Measurements from ENCODE around the gene CCDC24.

The CCDC24 gene

GRCh38 chr1:43978264-43978550 is 13.2 kb upstream of the CCDC24 start:
- TF ChIP-seq ZFX (IDR thresholded peaks at IDR 0.05), result no peak
- TF ChIP-seq, protein P1, sequence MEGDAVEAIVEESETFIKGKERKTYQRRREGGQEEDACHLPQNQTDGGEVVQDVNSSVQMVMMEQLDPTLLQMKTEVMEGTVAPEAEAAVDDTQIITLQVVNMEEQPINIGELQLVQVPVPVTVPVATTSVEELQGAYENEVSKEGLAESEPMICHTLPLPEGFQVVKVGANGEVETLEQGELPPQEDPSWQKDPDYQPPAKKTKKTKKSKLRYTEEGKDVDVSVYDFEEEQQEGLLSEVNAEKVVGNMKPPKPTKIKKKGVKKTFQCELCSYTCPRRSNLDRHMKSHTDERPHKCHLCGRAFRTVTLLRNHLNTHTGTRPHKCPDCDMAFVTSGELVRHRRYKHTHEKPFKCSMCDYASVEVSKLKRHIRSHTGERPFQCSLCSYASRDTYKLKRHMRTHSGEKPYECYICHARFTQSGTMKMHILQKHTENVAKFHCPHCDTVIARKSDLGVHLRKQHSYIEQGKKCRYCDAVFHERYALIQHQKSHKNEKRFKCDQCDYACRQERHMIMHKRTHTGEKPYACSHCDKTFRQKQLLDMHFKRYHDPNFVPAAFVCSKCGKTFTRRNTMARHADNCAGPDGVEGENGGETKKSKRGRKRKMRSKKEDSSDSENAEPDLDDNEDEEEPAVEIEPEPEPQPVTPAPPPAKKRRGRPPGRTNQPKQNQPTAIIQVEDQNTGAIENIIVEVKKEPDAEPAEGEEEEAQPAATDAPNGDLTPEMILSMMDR (conservative IDR thresholded peaks at IDR 0.05), result no peak
- H3K27ac ChIP-seq, result peak overlapping the region; percentile 76

DNA sequence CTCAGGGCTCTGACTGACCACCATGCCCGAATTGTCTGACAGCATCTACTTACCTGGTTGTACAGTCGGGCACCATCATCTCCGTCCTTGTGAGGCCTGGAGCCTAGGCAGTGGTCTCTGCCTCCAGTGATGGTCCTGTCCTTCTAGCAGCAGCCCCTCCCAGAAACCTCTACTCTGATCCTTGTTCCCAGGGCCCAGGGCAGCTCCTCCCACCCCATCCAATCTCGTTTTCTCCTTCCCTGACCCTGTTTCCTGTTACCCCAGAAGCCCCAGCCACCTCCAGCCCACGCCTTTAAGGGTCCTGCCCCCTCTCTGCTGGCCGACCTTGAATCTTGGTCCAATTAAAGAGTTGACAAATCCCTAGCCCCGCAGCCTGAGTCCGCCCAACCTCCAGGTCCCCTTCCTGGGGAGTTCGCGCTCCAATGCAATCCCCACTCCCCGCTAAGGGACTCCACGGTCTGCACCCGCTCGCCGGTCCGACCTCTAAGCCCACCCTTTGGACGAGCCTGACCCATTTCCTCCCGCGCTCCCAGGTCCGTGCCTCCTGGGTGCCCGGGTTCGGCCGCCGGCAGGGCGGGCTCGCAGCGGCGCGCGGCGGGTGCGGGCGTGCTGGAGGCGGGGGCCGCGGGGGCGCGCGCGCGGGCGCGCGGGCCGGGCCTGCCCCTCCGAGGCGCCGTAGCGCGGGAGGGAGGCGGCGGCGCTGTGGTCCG is 12.7 kb upstream of the CCDC24 start, which contains the start of gene B4GALT2:
Gene B4GALT2, plus strand, starts transcription at position 660 of the 710 bp plus-strand sequence. CDS start 1,951 bp downstream, outside the sequence.
- peak within 1 kb of the TSS; percentile 76 for H3K27ac ChIP-seq

DNA sequence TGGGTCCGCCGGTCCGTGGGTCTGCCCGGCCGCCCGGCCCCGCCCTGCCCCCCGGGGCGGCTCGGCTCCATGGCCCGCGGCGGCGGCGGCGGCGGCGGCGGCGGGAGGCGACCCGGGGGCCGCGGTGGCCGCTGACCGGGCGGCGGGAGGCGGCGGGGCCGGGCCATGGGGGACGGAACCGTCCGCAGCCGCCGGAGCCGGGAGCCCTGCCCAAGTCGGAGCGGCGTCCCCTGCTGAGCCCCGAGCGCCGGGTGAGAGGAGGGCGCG is 12.2 kb upstream of the CCDC24 start:
- TF ChIP-seq, protein P1 (conservative IDR thresholded peaks at IDR 0.05), result no peak
- TF ChIP-seq ZFX (IDR thresholded peaks at IDR 0.05), result no peak
- peak overlapping the region; percentile 76 for H3K27ac ChIP-seq

More for the DNA sequence above, 12.7 kb upstream of the CCDC24 start, which contains the start of gene B4GALT2:
- TF ChIP-seq, protein P1 (conservative IDR thresholded peaks at IDR 0.05), result no peak
- no peak for TF ChIP-seq ZFX (IDR thresholded peaks at IDR 0.05)

DNA sequence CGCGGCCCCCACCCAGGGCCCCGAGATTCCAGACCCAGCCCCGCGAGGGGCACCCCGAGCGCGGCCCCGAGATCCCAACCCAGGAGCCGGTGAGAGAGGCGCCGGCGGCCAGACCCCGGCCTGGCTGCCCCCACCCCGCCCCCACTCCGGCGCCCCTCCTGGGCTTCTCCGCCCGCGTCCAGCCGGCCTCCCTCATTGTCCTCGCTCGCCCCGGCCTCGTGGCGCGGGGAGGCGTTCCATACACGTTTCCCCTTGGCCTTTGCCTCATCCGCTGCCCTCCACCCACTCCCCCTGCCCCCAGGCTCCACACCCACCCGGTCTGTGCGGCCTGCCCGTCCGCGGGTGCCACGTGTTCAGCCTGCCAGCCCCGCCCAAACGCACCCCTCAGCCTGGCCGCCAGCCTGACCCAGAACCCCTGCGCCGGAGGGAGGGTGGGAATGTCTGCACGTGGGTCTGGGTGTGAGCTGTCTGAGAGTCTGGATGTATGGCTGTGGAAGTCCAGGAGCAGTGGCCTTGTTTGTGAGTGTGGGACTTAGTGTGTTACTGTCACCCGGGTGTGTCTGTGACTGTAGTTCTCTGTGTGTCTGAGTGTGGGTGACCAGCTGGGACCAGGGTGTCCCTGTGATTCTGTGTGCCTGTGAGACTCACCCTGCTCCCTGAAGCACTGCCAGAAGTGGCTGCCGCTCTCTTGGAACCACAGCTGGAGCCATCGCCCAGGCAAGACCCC is 11.7 kb upstream of the CCDC24 start:
- TF ChIP-seq ZFX (IDR thresholded peaks at IDR 0.05), result peak; percentile 52; the same call in 1 of the 2 replicates
- TF ChIP-seq, protein P1 (conservative IDR thresholded peaks at IDR 0.05), result no peak
- H3K27ac ChIP-seq, result peak overlapping the region; percentile 76

DNA sequence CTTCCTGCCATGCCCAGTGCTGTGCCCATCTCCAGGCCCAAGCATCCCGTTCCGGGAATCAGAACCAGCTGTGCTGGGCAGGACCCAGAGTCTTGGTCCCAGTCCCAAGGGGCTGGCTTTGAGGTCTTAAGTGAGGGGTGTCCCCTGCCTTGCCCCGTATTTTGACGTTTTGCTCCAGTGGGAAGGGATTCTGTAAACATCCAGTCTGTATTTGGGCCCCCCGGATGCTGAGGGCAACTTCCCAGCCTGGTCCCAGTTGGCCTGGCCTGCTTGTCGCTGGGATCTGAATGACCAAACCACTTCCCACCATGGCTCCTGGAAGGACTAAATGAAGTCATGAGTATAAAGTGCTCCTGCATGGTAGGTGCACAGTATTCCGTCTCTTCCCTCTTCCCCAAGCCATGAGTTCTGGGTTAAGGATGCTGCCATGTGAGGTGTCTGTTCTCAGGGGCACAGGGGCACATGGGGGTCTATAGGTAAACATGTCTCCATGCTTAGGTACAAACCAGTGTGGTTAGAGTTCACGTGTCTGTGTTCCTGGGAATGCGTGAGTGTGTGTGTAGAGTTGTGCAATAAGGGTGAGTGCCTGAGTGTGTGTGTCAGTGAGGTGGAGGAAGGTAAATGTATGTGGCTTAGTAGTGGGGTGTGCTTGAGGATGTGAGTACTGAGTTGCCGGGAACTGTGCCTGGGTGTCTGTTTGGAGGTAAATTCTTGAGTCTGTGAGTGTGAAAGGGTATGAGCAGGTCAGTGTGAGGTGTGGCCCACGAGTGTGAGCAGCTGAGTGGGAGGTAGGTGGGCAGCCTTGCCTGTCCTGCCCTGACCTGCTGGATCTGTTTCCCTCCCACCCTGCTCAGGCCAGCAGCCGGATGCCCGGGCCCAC is 10.9 kb upstream of the CCDC24 start:
- no peak for TF ChIP-seq ZFX (IDR thresholded peaks at IDR 0.05)
- TF ChIP-seq, protein P1 (conservative IDR thresholded peaks at IDR 0.05), result no peak
- H3K27ac ChIP-seq, result peak overlapping the region; percentile 76

DNA sequence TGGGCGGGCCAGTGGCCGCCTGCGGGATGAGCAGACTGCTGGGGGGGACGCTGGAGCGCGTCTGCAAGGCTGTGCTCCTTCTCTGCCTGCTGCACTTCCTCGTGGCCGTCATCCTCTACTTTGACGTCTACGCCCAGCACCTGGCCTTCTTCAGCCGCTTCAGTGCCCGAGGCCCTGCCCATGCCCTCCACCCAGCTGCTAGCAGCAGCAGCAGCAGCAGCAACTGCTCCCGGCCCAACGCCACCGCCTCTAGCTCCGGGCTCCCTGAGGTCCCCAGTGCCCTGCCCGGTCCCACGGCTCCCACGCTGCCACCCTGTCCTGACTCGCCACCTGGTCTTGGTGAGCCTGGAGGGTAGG is 10.3 kb upstream of the CCDC24 start:
- TF ChIP-seq, protein P1 (conservative IDR thresholded peaks at IDR 0.05), result no peak
- TF ChIP-seq ZFX (IDR thresholded peaks at IDR 0.05), result no peak
- H3K27ac ChIP-seq, result no peak overlapping the region

GRCh38 chr1:43981636-43982035 is 9.8 kb upstream of the CCDC24 start:
- H3K27ac ChIP-seq, result no peak overlapping the region
- TF ChIP-seq, protein P1 (conservative IDR thresholded peaks at IDR 0.05), result no peak
- TF ChIP-seq ZFX (IDR thresholded peaks at IDR 0.05), result no peak
